ENCODE data around the gene CLASRP.

Gene CLASRP

DNA sequence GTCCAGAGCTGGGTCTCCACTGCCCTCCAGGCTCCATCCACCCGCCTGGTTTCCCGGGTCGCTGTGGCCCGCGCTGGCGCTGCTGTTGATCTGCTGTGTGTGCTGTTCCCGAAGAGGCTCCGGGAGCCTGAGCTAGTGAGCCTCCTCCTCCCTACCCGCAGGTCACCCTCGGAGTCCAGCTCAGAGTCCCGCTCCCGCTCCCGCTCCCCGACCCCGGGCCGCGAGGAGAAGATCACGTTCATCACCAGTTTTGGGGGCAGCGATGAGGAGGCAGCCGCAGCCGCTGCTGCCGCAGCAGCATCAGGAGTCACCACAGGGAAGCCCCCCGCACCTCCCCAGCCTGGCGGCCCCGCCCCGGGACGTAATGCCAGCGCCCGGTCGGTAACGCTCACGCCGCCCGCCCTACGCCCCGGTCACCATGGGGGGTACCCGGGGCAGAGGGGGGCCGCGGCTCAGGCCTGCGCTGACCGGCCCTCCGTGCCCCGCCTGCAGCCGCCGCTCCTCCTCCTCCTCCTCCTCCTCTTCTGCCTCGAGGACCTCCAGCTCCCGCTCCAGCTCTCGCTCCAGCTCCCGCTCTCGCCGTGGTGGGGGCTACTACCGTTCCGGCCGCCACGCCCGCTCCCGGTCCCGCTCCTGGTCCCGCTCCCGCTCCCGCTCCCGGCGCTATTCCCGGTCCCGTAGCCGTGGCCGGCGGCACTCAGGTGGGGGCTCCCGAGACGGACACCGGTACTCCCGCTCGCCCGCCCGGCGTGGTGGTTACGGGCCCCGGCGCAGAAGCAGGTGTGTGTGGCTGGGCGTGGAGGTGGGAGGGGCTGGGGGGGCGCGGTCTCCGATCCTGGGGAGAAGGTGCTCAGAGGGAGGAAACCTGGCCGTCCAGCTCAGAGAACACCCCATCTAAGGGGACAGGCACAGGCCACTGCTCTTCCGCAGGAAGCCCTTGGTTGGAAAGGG lies 25.3 kb downstream of the CLASRP start:
- DNase-seq, result no peak

DNA sequence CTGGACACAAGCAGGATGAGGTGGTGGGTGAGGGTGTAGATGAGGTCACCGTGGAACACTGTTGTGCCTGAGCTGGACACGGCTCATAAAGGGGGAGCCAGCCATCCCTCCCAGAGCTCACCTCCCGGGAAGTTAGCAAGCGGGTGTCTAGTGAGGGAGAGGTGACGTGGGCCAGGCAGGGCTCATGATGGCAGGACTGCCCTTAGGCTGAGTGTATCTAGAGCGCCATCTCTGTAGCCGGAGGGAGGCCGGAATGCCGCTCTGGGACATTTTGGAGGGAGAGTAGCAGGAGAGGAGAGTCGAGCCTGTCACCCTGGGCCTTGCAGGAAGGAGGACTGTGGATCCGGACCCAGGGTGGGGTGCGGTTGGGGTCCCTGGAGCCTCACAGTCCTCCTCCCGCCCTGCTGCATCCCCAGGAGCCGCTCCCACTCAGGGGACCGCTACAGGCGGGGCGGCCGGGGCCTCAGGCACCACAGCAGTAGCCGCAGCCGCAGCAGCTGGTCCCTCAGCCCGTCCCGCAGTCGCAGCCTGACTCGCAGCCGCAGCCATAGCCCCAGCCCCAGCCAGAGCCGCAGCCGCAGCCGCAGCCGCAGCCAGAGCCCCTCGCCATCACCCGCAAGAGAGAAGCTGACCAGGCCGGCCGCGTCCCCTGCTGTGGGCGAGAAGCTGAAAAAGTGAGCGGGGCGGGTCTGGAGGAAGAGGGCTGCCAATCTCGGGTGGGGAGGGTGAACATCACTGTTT lies 28.2 kb downstream of the CLASRP start:
- DNase-seq, result no peak

DNA sequence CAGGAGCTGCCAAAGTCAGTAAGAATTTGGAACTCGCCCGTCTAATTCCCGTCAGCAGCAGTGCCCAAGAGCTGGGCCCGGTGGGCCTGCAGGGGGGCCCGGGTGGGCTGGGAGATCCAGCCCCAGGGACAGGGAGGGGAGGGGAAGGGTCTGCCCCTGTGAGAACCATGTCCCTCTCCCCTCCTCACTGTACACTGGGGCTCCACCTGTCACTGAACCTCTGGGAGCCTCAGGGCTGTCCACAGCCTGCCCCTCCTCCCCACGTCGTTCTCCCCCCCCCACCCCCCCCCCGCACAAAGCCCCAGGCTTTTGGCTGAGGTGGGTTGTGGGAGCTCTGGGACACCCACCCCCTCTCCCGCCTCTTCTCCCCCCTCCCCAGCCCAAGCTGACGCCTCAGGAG lies 29.2 kb downstream of the CLASRP start:
- no peak for DNase-seq

DNA sequence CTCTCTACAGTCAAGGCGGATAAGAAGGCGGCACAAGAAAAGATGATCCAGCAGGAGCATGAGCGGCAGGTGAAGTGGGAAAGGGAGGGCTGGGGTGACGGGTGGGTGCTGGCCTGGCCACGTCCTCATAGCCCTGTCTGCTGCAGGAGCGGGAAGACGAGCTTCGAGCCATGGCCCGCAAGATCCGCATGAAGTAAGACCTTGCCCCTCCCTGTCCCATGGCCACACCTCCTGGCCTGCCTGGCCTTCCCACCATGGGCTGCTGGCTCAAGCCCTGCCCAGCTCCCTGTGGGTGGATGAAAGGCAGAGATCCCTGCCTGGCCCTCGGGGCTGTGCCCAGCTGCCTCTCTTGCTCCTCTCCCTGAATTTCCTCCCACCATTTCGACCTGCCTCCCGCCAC lies 30.2 kb downstream of the CLASRP start:
- no peak for DNase-seq

DNA sequence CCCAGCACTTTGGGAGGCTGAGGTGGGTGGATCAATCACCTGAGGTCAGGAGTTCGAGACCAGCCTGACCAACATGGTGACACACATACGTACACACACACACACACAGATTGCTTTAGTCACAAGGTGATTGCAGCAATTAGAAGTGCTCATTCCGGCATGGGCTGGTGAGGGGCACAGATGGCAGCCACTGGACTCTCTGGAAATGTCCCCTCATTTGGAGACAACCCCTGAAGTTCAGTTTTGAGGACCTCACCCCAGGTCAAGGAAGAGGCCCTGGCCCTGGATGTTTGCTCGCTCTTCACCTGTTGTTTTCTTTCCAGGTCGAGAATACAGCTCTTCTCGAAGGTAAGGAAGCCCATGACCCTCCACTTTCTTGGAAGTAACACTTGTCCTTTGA lies 31.4 kb downstream of the CLASRP start:
- DNase-seq, result no peak

DNA sequence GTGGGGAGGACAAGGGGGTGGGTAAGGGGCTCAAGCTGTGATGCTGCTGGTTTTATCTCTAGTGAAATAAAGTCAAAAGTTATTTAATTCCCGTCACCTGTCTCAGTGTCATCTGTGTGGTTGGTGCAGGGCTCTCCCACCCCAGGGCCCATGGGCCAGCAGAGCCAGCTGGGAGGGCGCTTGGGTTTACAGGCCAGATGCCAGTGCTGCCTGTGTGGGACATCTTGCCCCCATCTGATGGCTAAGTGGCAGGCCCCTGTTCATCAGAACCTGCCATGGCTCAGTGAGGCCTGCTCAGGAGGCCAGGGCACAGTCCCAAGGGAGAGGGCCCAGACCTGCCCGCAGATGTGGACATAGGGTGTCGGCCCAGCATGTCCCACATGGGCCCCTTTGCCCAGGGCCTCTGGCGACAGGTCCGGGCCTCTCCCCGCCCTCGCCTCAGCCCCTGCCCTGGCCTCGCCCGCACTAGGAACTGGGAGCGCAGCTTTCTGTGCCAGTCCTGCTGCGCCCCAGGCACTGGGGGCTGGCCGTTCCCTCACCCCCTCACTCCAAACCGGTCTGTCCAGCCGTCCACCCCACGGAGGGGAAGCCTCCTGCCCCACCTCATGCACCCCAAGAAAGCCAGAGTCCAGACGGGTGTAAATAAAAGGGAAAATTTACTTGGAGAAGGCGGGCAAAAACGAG lies 32.2 kb downstream of the CLASRP start:
- DNase-seq, result no peak

DNA sequence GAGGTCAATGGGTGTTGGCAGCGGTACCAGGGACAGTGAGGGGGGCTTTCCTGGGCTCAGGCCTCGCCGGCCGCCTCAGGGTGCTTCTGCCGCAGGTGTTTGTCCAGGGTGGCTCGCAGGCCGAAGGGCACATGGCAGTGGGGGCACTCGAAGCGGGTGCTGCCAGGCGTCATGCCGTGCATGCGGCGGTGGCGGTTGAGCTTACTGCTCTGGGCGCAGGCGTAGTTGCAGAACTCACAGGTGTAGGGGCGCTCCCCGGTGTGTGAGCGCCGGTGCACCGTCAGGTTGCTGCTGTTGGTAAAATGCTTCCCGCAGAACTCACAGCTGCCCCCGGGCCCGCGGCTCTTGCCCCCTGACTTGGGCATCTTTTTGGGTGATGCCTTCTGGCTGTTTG lies 32.7 kb downstream of the CLASRP start:
- no peak for DNase-seq

DNA sequence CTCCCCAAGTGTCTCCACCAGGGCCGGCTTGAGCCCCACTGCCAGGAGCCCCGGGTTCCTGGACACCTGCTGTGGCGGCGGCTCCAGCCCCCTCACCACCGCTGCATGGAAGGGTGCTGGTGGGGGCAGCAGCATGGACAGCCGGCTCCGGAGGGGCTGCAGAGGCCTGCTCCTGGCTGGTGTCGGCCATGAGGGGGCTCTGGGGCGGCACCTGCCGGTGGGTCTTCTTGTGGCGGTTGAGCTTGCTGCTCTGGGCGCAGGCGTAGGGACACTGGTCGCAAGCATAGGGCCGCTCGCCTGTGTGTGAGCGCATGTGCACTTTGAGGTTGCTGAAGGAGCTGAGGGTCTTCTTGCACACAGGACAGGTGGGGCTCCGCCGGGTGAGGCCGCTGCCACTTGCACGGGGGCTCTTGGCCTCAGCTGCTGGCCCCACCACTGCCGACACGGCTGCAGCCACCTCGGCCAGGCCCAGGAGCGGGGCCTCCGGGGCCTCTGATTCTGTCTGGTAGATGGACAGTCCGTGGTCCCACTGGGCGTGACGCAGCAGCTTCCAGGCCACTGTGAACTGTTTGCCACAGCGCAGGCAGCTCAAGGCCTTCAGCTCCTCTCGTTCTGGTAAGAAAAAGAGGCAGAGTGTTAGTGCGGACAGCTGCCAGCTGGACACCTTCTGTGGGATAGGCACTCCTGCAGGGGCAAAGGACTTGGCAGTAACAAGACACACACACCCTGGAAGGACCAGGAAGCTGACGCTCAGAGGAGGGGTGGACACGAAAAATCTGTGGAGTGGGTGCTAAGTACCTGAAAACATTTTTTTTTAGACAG lies 33.3 kb downstream of the CLASRP start:
- DNase-seq, result no peak

DNA sequence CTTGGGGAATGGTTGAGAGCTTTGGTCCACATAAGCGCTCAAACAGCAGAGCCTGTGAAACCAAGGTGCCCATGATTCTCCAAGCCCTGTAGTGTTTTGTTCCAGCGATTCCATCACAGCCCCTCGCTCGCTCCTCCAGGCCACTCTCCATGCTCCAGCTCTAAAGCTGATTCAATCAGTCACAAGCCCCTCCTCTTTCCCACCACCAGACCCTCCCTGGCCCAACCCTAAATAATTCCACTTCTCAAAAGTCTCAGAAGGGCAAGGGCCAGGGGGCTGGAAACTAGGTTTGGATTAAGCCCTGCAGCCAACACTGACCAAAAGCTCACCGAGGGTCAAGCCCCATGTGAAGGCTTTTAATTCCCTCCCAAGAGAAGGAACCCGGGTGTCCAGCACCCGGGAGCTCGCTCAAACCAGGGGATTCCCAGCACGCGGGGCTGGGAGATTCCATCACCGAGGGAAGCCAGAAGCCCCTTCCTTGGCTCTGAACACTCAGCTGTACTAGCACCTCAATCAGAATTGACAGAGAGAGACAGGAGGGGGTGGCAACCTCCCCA lies 36.0 kb downstream of the CLASRP start:
- DNase-seq, result no peak

DNA sequence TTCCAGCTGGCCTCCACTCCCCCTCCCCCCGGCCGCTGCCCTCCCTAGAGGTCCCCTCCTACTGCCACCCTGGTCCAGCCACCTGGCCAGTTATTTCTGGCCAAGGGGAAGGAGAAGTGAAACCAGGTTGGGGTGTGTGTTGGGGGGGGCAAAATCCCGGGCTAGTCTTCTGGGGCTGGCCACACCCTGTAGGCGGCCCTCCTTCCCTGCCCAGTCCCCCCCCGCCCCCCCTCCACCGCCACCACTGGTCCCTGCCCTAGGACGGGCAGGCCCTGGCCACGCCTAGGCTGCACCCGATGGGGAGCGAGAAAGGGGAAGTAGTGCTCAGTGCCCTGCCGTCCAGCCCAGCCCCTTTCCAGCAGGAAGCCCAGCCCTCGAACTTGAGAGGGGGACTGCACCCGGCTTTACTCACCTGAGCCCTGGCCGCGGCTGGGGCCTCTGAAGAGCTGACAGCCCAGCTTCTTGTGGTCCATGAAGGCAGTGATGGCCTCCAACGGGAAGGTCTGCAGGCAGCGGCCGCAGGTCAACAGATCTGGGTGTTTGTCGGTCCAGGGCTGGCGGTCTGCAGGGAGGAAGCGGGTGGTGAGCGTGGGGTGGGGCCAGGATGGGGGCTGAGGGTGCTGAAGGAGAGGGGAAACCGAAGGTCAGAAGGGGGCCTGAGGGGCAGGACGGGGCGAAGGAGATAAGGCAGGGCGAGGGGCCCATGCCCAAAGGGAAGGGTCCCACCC lies 36.6 kb downstream of the CLASRP start:
- DNase-seq, result peak; percentile 30 to 38

DNA sequence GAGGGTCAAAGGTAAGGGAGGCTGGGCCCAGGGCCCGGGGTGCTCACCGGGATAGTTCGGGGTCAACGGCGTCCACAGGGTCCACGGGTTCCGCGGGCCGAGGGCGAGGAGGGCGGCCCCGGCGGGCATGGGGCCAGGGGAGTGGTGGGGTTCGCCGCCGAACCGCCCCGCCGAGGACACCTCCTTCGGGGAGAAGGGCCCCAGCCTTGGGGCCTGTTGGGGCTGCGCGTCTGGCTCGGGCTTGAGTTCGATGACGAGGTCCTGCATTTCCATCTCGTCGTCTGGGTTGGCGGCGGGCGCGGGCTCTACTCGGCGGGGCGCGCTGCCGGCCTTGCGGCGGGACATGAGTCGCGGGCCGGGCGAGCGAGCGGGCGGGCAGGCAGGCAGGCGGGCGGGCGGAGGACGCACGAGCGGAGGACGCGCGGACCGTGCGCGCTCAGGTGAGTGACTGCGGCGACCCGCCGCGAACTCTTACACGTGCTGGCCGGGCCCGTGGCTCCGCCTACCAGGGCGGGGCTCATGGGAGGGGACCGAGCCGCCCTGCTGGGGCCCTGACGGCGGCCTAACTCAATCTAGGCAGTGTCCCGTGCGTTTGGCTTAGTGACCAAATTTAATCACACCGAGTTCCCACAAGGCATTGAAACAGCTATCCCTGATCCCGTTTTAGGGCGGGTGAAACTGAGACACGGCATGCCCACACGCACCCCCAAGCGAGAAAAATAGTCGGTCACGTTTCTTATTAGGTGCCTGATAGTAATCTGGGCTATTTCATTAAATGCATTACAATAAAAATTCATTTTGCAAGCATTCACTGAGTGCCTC lies 37.4 kb downstream of the CLASRP start, which contains the start of gene ZNF296:
ZNF296 (minus strand) TSS at position 450 of the 822 bp plus-strand sequence; CDS start at position 345, 105 bp downstream.
- DNase-seq, result peak; percentile 61 to 80

DNA sequence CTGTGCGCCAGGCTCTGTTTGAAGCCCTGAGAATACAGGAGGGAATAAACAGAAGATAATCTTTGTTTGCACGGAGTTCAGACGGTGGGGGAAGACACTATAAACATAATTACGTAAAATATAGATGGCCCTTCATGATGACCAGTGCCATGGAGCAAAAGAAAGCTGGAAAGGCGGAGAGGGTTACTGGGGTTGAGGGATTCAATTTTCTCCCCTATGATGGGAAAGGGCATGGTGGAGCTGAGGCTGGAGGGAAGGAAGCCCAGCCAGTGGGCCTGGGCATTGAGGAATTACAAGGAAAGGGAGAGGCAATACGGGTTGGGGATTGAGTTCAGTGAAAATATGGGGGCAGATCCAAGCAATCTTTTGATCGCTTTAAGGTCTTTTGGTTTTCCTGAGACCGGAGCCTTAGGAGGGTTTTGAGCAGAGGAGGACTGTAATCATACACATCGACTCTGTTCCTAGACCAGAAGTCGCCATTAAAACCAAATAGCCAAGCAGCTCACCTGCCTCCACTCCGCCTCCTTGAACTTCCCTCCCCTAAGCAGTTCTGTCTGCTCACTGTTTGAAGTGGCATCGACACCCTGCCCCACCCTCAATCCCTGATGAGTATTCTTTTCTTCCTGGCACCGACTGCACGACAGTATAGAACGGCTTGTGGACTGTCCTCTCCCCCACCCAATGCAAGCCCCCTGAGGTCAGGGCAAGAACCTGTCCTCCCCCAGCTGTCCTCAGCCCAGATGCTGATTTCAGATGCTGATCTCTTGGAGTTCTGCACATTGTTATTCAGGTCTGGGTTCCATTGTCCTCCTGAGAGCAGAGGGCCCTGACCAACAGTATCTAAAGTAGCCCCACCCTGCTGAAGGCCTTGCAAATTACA lies 38.2 kb downstream of the CLASRP start:
- peak in 1 of 2 experiments; percentile 3 for DNase-seq

DNA sequence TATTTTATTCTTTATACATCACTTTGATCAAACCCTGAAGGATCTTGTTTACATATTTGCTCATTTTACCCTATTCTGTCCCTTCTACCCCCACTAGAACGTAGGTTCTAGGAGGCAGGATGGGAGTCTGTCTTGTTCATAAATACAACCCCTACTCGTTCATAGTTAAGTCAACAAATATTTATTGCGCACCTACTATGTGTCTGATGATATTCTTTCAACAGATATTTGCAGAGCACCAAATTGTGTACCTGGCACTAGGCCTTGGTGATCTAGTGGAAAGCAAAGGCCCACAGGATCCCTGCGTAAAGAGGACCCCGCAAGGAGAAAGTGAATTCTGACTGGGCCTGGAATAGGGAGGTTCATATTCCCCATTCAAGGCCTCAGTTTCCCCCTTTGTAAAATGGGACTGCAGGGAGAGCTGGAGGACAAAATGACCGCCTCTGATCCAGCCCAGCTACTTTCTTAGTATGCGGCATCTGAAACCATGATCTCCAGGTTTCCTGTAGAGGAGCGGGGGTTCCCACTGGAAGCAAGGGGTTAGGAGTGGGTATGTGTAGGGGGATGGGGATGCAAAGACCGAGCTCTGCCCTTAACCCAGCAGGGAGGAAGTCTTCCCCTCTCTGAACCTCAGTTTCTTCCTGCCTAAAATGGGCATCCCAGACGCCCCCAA lies 39.7 kb downstream of the CLASRP start:
- DNase-seq, result no peak

DNA sequence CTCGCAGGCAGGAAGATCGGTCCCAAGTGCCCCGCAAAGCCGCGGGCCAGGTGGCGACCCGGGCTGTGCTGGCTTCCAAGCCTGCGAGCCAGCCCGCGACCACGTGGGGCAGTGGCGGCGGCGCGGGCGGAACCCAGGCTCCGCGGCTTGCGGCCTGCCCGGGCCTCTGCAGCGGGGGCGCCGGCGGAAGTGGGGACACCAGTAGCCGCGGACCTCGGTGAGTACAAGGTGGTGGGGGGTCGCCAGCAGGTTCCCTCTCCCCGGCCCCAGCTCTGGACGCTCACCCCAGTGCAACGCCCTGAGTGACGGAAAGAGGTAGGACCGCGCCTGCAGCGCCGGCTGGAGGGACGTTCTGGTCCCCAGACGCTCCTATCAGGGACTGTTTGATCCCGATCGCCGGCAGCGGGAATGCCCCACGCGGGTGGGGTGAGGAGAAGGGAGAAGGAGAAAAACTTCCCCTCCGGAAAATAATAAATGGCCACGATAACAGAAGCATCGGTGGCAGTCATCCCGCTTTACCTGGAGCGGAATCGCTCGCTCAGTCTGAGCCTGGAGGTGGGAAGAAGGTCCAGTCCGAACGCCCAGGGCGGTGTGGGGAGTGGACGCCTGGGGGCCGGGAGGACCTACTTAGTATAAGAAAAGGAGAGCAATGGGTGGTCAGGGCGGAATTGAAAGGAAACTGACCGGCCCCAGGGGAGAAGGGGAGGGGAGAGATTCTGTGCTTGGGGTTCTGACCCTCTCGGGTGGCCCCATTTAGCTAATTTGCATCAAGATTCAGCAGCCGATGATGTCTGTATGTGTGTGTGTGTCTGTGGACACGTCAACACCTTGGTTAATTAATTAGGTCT lies 40.4 kb downstream of the CLASRP start, which contains the start of gene GEMIN7:
GEMIN7 (plus strand) TSS at position 198 of the 848 bp plus-strand sequence. CDS start 10,855 bp downstream, outside the sequence.
- peak; percentile 38 to 61 for DNase-seq

DNA sequence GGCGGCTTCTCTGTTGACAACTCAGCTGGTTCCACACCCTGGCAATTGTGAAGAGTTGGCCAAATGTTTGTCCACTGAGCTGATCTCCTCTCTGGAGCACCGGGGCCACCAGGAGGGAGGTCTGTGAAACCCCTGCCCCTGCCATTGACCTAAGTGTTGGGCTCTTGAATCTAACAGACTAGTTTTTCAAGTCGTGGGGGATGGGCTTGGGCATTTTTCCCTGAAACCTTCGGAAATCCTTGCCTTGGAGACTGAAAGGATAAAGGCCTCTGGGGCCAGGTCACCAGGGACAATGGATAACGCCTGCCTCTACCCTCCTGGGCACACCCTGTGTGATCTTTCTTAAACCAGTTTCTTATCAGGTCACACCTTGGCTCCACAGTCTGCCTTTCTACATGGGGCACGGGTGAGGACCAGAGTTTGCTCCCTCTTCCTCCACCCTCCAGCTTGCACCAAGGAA lies 41.1 kb downstream of the CLASRP start:
- DNase-seq, result no peak

DNA sequence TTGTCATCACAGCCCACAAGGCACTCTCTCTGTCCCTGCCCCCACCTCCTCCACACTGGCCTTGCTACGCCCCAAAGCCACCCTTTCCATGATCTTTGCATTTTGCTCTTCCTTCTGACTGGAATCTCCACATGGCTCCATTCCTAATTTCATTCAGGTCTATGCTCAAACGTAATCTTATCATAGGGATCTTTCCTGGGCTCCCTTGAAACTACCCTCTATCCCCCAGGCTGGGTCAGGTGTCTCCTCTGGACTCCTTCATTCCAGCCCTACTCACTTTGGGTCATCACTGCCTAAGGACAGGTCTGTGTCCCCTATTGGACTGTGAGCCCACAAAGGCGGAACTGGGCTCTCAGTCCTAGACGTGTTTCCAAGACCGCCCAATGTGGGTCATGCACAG lies 43.3 kb downstream of the CLASRP start:
- no peak for DNase-seq

DNA sequence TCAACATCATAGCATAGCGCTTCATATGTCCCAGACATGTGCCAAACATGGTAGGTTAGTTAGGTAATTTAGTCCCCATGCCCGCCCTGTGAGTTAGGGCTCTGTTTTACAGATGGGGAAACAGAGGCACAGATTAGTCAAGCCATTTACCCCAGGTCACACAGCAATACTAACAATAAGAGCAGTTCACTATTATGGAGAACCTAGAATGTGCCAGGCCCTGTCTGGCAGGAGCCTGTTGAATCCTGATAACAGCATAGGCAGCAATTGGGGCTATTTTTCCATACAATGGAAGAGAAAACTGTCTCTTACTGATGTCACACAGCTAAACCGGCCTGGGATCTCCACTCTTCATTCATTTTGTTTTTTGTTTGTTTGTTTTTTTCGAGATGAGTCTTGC lies 47.6 kb downstream of the CLASRP start:
- DNase-seq, result no peak

DNA sequence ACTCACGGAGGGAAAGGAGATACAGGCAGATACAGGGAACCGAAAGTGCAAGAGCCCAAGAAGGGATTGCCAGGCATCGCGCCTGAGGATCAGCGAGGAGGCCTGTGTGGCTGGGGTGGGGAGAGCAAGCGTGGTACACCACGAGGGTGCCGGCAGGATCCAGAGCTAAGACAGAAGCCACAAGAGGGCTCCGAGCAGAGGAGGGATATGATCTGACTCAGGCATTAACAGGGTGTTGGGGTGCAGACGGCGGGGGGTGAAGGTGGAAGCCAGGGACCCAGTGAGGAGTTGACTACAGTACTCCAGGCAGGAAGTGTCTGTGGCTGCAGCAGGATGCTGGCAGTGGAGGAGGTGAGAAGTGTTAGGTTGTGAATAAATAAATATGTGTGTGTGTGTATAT lies 48.7 kb downstream of the CLASRP start:
- no peak for DNase-seq

Measured in SHP77 (cell line).